ENCODE results near the gene NRXN3. TPM values are rescaled to one million over a fixed set of nuclear protein-coding genes. Genes with fewer than 3 reads are reported as not detected.

Gene NRXN3
- total and polyA plus RNA-seq, 4 donors, result 21.9 to 73.4 (median 65.7) TPM

- no peak overlapping the region for H3K27ac ChIP-seq (ENCODE audit: low read depth, low read length)
- no peaks in the 10 kb centered on the region for H3K27me3 ChIP-seq (ENCODE audit: control insufficient read depth, insufficient read depth, low read length)
- no peaks in the 10 kb centered on the region for H3K4me1 ChIP-seq (ENCODE audit: control insufficient read depth, insufficient read depth, low read length)
- no peak overlapping the region for H3K4me3 ChIP-seq (ENCODE audit: low read depth, low read length)
- peak in 1 of 6 donors; percentile 72 for DNase-seq (ENCODE audit: low read depth in 4 of 6, low spot score in 6 of 6)
- H3K9me3 ChIP-seq (ENCODE audit: control insufficient read depth, insufficient read depth, low read length), result no peaks in the 10 kb centered on the region
- 83% methylated on average over 1 of the region's 2 CpGs for WGBS (ENCODE audit: insufficient coverage)
- no peaks in the 10 kb centered on the region for H3K36me3 ChIP-seq (ENCODE audit: control insufficient read depth, insufficient read depth, low read length)
Observed at GRCh38 chr14:78307671-78308070, 137.5 kb downstream of the NRXN3 start.

GRCh38 chr14:78308079-78308478, 137.9 kb downstream of the NRXN3 start:
- WGBS (ENCODE audit: insufficient coverage), result 63% methylated on average over 2 of the region's 2 CpGs
- DNase-seq (ENCODE audit: low read depth in 4 of 6, low spot score in 6 of 6), result peak in 2 of 6 donors; percentile 69 to 85
- Histone ChIP-seq H3K36me3 (ENCODE audit: control insufficient read depth, insufficient read depth, low read length) (no peaks in the 10 kb centered on the region), H3K27ac (ENCODE audit: low read depth, low read length) (no peak overlapping the region), H3K9me3 (ENCODE audit: control insufficient read depth, insufficient read depth, low read length) (no peaks in the 10 kb centered on the region), H3K4me1 (ENCODE audit: control insufficient read depth, insufficient read depth, low read length) (no peaks in the 10 kb centered on the region), H3K27me3 (ENCODE audit: control insufficient read depth, insufficient read depth, low read length) (no peaks in the 10 kb centered on the region), H3K4me3 (ENCODE audit: low read depth, low read length) (no peak overlapping the region)

GRCh38 chr14:78310272-78310671, 140.1 kb downstream of the NRXN3 start:
- H3K27ac ChIP-seq (ENCODE audit: low read depth, low read length), result no peak overlapping the region
- H3K36me3 ChIP-seq (ENCODE audit: control insufficient read depth, insufficient read depth, low read length), result no peaks in the 10 kb centered on the region
- 51% methylated on average over 3 of the region's 3 CpGs for WGBS (ENCODE audit: insufficient coverage)
- no peak overlapping the region for H3K4me3 ChIP-seq (ENCODE audit: low read depth, low read length)
- DNase-seq (ENCODE audit: low read depth in 4 of 6, low spot score in 6 of 6), result peak in 1 of 6 donors; percentile 53
- no peaks in the 10 kb centered on the region for H3K27me3 ChIP-seq (ENCODE audit: control insufficient read depth, insufficient read depth, low read length)
- H3K9me3 ChIP-seq (ENCODE audit: control insufficient read depth, insufficient read depth, low read length), result no peaks in the 10 kb centered on the region
- no peaks in the 10 kb centered on the region for H3K4me1 ChIP-seq (ENCODE audit: control insufficient read depth, insufficient read depth, low read length)

GRCh38 chr14:78313499-78313898, 143.3 kb downstream of the NRXN3 start:
- H3K4me3 ChIP-seq (ENCODE audit: low read depth, low read length), result no peak overlapping the region
- H3K4me1 ChIP-seq (ENCODE audit: control insufficient read depth, insufficient read depth, low read length), result no peaks in the 10 kb centered on the region
- no peaks in the 10 kb centered on the region for H3K36me3 ChIP-seq (ENCODE audit: control insufficient read depth, insufficient read depth, low read length)
- H3K27ac ChIP-seq (ENCODE audit: low read depth, low read length), result no peak overlapping the region
- no peaks in the 10 kb centered on the region for H3K27me3 ChIP-seq (ENCODE audit: control insufficient read depth, insufficient read depth, low read length)
- no peaks in the 10 kb centered on the region for H3K9me3 ChIP-seq (ENCODE audit: control insufficient read depth, insufficient read depth, low read length)
- DNase-seq (ENCODE audit: low read depth in 4 of 6, low spot score in 6 of 6), result no peak
- no CpG with 5 or more reads among the region's 3 CpGs for WGBS (ENCODE audit: insufficient coverage)

DNA sequence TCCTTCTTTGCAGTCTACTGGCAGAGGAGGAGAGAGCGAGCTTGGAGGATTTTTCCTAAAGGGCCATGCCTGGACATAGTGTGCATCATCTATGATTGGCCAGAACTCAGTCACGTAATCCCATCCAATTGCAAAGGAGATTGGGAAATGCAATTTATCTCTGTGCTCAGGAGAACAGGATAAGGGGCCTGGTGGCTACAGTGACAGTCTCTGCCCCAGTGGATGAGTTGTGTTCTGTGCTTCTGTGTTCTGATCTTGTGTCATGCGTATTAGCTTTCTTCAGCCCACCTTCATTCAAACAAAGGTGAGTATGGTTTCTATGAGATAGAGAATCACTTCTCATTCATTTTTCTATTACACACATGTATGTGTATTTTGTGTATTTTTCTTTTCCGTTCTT, 144.3 kb downstream of the NRXN3 start:
- no peaks in the 10 kb centered on the region for H3K4me1 ChIP-seq (ENCODE audit: control insufficient read depth, insufficient read depth, low read length)

DNA sequence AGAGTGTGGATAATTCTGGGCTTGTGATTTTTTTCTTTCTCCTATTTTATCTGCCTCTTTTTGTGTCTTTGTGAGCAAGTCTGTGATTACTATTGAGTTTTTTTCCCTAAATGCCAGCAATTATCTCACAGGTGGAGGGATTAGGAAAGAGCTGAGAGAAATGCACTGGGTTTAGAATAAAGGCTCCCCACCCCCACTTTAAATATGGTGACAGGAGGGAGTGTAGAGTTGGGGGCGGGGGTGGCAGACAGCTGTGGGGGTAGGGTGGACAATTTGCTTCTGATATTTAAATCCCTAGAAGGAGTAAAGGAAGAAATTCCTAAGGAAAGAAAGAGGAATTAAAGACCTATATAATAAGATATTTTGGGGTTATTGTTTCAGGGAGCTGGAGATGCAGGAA, 145.9 kb downstream of the NRXN3 start:
- no peaks in the 10 kb centered on the region for H3K4me1 ChIP-seq (ENCODE audit: control insufficient read depth, insufficient read depth, low read length)
- no CpG with 5 or more reads among the region's 1 CpG for WGBS (ENCODE audit: insufficient coverage)
- no peak overlapping the region for H3K4me3 ChIP-seq (ENCODE audit: low read depth, low read length)
- H3K27ac ChIP-seq (ENCODE audit: low read depth, low read length), result no peak overlapping the region
- DNase-seq (ENCODE audit: low read depth in 4 of 6, low spot score in 6 of 6), result no peak
- no peaks in the 10 kb centered on the region for H3K36me3 ChIP-seq (ENCODE audit: control insufficient read depth, insufficient read depth, low read length)
- H3K9me3 ChIP-seq (ENCODE audit: control insufficient read depth, insufficient read depth, low read length), result no peaks in the 10 kb centered on the region
- no peaks in the 10 kb centered on the region for H3K27me3 ChIP-seq (ENCODE audit: control insufficient read depth, insufficient read depth, low read length)

More for the DNA sequence above, 144.3 kb downstream of the NRXN3 start:
- DNase-seq (ENCODE audit: low read depth in 4 of 6, low spot score in 6 of 6), result no peak
- no peaks in the 10 kb centered on the region for H3K36me3 ChIP-seq (ENCODE audit: control insufficient read depth, insufficient read depth, low read length)
- H3K27me3 ChIP-seq (ENCODE audit: control insufficient read depth, insufficient read depth, low read length), result no peaks in the 10 kb centered on the region
- no peaks in the 10 kb centered on the region for H3K9me3 ChIP-seq (ENCODE audit: control insufficient read depth, insufficient read depth, low read length)
- H3K27ac ChIP-seq (ENCODE audit: low read depth, low read length), result no peak overlapping the region
- H3K4me3 ChIP-seq (ENCODE audit: low read depth, low read length), result no peak overlapping the region
- WGBS (ENCODE audit: insufficient coverage), result 91% methylated on average over 2 of the region's 4 CpGs

GRCh38 chr14:78316786-78317185, 146.6 kb downstream of the NRXN3 start:
- no peak for DNase-seq (ENCODE audit: low read depth in 4 of 6, low spot score in 6 of 6)

DNA sequence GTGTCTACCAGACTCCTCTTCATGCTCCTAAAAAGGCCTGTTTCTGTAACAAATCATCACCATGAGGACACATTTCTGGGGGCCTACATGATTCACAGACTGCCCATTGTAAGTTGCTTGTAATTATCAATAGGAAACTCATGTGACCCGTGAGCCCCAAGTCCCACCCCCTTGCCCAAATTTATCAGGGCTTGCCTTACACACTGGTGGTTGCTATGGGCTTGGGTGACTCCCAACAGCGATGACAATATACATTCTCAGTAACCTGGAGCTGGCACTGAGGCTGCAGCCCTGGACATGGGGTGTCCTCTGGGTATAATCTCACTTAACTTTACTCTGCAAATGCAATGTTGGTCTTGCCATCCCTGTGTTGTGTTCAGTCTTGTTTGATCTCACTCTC, 149.2 kb downstream of the NRXN3 start:
- no peak for DNase-seq (ENCODE audit: low read depth in 4 of 6, low spot score in 6 of 6)
- Histone ChIP-seq H3K27me3 (ENCODE audit: control insufficient read depth, insufficient read depth, low read length) (no peaks in the 10 kb centered on the region), H3K36me3 (ENCODE audit: control insufficient read depth, insufficient read depth, low read length) (no peaks in the 10 kb centered on the region), H3K27ac (ENCODE audit: low read depth, low read length) (no peak overlapping the region), H3K4me1 (ENCODE audit: control insufficient read depth, insufficient read depth, low read length) (no peaks in the 10 kb centered on the region), H3K9me3 (ENCODE audit: control insufficient read depth, insufficient read depth, low read length) (no peaks in the 10 kb centered on the region), H3K4me3 (ENCODE audit: low read depth, low read length) (no peak overlapping the region)
- WGBS (ENCODE audit: insufficient coverage), result 90% methylated on average over 2 of the region's 2 CpGs

More at GRCh38 chr14:78316786-78317185, 146.6 kb downstream of the NRXN3 start:
- H3K9me3 ChIP-seq (ENCODE audit: control insufficient read depth, insufficient read depth, low read length), result no peaks in the 10 kb centered on the region
- H3K4me3 ChIP-seq (ENCODE audit: low read depth, low read length), result no peak overlapping the region
- no peaks in the 10 kb centered on the region for H3K27me3 ChIP-seq (ENCODE audit: control insufficient read depth, insufficient read depth, low read length)
- no peaks in the 10 kb centered on the region for H3K36me3 ChIP-seq (ENCODE audit: control insufficient read depth, insufficient read depth, low read length)
- H3K27ac ChIP-seq (ENCODE audit: low read depth, low read length), result no peak overlapping the region
- H3K4me1 ChIP-seq (ENCODE audit: control insufficient read depth, insufficient read depth, low read length), result no peaks in the 10 kb centered on the region
- 96% methylated on average over 2 of the region's 3 CpGs for WGBS (ENCODE audit: insufficient coverage)

- no peak overlapping the region for H3K4me3 ChIP-seq (ENCODE audit: low read depth, low read length)
- H3K36me3 ChIP-seq (ENCODE audit: control insufficient read depth, insufficient read depth, low read length), result no peaks in the 10 kb centered on the region
- no peaks in the 10 kb centered on the region for H3K4me1 ChIP-seq (ENCODE audit: control insufficient read depth, insufficient read depth, low read length)
- 63% methylated on average over 9 of the region's 12 CpGs for WGBS (ENCODE audit: insufficient coverage)
- no peaks in the 10 kb centered on the region for H3K27me3 ChIP-seq (ENCODE audit: control insufficient read depth, insufficient read depth, low read length)
- DNase-seq (ENCODE audit: low read depth in 4 of 6, low spot score in 6 of 6), result peak in 2 of 6 donors; percentile 20 to 63
- H3K27ac ChIP-seq (ENCODE audit: low read depth, low read length), result no peak overlapping the region
- H3K9me3 ChIP-seq (ENCODE audit: control insufficient read depth, insufficient read depth, low read length), result no peaks in the 10 kb centered on the region
Observed at GRCh38 chr14:78319887-78320635, 149.9 kb downstream of the NRXN3 start.

GRCh38 chr14:78324353-78324752, 154.2 kb downstream of the NRXN3 start:
- Histone ChIP-seq H3K27me3 (ENCODE audit: control insufficient read depth, insufficient read depth, low read length) (no peaks in the 10 kb centered on the region), H3K27ac (ENCODE audit: low read depth, low read length) (no peak overlapping the region), H3K4me3 (ENCODE audit: low read depth, low read length) (no peak overlapping the region), H3K9me3 (ENCODE audit: control insufficient read depth, insufficient read depth, low read length) (no peaks in the 10 kb centered on the region), H3K36me3 (ENCODE audit: control insufficient read depth, insufficient read depth, low read length) (no peaks in the 10 kb centered on the region), H3K4me1 (ENCODE audit: control insufficient read depth, insufficient read depth, low read length) (no peaks in the 10 kb centered on the region)
- no CpG with 5 or more reads among the region's 1 CpG for WGBS (ENCODE audit: insufficient coverage)
- no peak for DNase-seq (ENCODE audit: low read depth in 4 of 6, low spot score in 6 of 6)
